ENCODE measurements around the gene MBD1.
A peak's percentile ranks its signal among the peaks of the same experiment; 100 is the strongest.
"Not testable (repeated sequence)": the region's sequence is repeated elsewhere in the genome, so short reads cannot be mapped to it uniquely, and the experiment has no call there.

The MBD1 gene

GRCh38 chr18:50268022-50268747 is 13.1 kb downstream of the MBD1 start:
- peak; percentile 67 for DNase-seq

GRCh38 chr18:50266248-50266704 is 15.0 kb downstream of the MBD1 start, which contains the start of gene CFAP53:
Gene CFAP53, minus strand, starts transcription at chr18:50266495. Its CDS starts 91 bp downstream, at chr18:50266404.
- peak; percentile 78 for DNase-seq

GRCh38 chr18:50262977-50263376 is 18.3 kb downstream of the MBD1 start:
- DNase-seq: no peak

GRCh38 chr18:50250935-50251334 is 30.4 kb downstream of the MBD1 start:
- DNase-seq: no peak

- DNase-seq: no peak
Measured at GRCh38 chr18:50249576-50249975, 31.7 kb downstream of the MBD1 start.

- no peak for DNase-seq
Measured at GRCh38 chr18:50247561-50247960, 33.8 kb downstream of the MBD1 start.

GRCh38 chr18:50241768-50242167 is 39.6 kb downstream of the MBD1 start:
- DNase-seq: not testable (repeated sequence)

- DNase-seq: no peak
Measured at GRCh38 chr18:50240080-50240563, 41.2 kb downstream of the MBD1 start.

- DNase-seq: no peak
Measured at GRCh38 chr18:50232419-50232818, 48.9 kb downstream of the MBD1 start.

- DNase-seq: no peak
Measured at GRCh38 chr18:50231621-50232020, 49.7 kb downstream of the MBD1 start.

GRCh38 chr18:50220249-50220648 is 61.1 kb downstream of the MBD1 start:
- not testable (repeated sequence) for DNase-seq

Data from activated effector memory CD4-positive, alpha-beta T cell treated with Interleukin-2 at 50 U/mL for 16 hours (primary cell).